Body of pancreas (tissue), 4 donors: ENCODE data around the gene SHISAL1. TPM values are rescaled to one million over a fixed set of nuclear protein-coding genes. Genes with fewer than 3 reads are reported as not detected.

Experiments used
- ATAC-seq: fragments of 150-250 bp; one replicate; pipeline ENCODE4 v1.9.1; 2016
- DNase-seq, 4 donors: peaks; one replicate each; pipeline ENCODE4 v3.0.0-alpha.2; 2019
- H3K27ac ChIP-seq, 4 donors: fragments of 200-600 bp; sonication (generic); 1 replicate in 3 of 4; 2 replicates in 1 of 4; pipeline versions ENCODE4 v1.5.1 to v1.6.1; 2016 to 2019; ENCODE audit warnings: mild to moderate bottlenecking in 1 of 4, mixed read lengths in 1 of 4, moderate library complexity in 1 of 4
- H3K27me3 ChIP-seq, 2 donors: fragments of 200-600 bp; sonication (generic); one replicate each; pipeline ENCODE4 v1.6.0; 2016; ENCODE audit warnings: mild to moderate bottlenecking in 1 of 2
- H3K36me3 ChIP-seq, 2 donors: fragments of 200-600 bp; sonication (generic); replicated peaks in 1 of 2; 2 replicates each; pipeline ENCODE4 v1.5.1; 2016; ENCODE audit warnings: low read depth in 2 of 2; ENCODE audit not compliant: insufficient read depth in 1 of 2
- H3K4me1 ChIP-seq: fragments of 200-600 bp; sonication (generic); one replicate; pipeline ENCODE4 v1.6.0; 2016
- H3K4me3 ChIP-seq, 2 donors: fragments of 200-600 bp; sonication (generic); 1 replicate in 1 of 2; 2 replicates in 1 of 2; pipeline ENCODE4 v1.5.1; 2016 to 2019
- H3K9me3 ChIP-seq, 3 donors: fragments of 200-600 bp; sonication (generic); 1 replicate in 2 of 3; 2 replicates in 1 of 3; pipeline ENCODE4 v1.5.1; 2016
- POLR2A ChIP-seq, 3 donors: fragments of 450-650 bp; IDR thresholded peaks; one replicate each; pipeline ENCODE4 v1.6.1; 2016; ENCODE audit warnings: antibody characterized with exemption in 3 of 3, mild to moderate bottlenecking in 2 of 3
- WGBS, 2 donors: methylation state at CpG; one replicate each; pipeline ENCODE4 v1.1.5; 2017; 5-methylcytosine and 5-hydroxymethylcytosine counted together
- intact Hi-C: fragments of 100-400 bp; cut with DNase I; formaldehyde crosslinking; loops from one replicate; pipeline ENCODE4 v1.15.1; 2023
- total RNA-seq, 2 donors: library from RNA; depleted of rRNA; stranded (reverse); fragments of >200 nt; gene quantifications; one replicate each; pipeline ENCODE4 v1.1.0, GENCODE V29; 2016
- TF ChIP-seq, protein P1 (sequence below), 7 experiments: fragments of 450-650 bp in 4 of 7; fragments of 200-600 bp in 3 of 7; sonication (generic) in 3 of 7; IDR thresholded peaks; one replicate each; pipeline ENCODE4 v1.5.1; 2016 to 2019; ENCODE audit warnings: antibody characterized with exemption in 7 of 7

Gene SHISAL1
- total RNA-seq, 2 donors from 2014 or later: 0.78 to 1.6 TPM

DNA sequence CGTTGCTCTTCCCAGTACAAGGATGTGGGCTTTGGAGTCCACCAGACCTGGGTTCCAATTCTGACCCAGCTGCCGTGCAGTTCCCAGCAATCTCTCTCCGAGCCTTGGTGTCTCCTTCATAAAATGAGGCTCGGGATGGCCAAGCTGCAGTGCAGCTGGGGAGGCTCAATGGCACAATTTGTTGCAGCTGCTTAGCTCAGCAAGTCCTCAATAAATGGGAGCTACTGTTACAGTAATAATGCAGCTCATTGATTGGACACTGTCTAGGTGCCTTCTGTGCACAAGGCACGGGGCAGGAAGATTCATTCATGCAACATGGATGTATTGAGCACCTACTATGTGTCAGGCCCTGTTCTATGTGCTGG, 37.1 kb downstream of the SHISAL1 start:
- intact Hi-C loops: no loop called here
- TF ChIP-seq POLR2A (IDR thresholded peaks at IDR 0.05): no peak
- TF ChIP-seq, protein P1, sequence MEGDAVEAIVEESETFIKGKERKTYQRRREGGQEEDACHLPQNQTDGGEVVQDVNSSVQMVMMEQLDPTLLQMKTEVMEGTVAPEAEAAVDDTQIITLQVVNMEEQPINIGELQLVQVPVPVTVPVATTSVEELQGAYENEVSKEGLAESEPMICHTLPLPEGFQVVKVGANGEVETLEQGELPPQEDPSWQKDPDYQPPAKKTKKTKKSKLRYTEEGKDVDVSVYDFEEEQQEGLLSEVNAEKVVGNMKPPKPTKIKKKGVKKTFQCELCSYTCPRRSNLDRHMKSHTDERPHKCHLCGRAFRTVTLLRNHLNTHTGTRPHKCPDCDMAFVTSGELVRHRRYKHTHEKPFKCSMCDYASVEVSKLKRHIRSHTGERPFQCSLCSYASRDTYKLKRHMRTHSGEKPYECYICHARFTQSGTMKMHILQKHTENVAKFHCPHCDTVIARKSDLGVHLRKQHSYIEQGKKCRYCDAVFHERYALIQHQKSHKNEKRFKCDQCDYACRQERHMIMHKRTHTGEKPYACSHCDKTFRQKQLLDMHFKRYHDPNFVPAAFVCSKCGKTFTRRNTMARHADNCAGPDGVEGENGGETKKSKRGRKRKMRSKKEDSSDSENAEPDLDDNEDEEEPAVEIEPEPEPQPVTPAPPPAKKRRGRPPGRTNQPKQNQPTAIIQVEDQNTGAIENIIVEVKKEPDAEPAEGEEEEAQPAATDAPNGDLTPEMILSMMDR (IDR thresholded peaks at IDR 0.05): no peak
- H3K27ac ChIP-seq: peak overlapping the region in 1 of 4 donors; percentile 41
- no peak for ATAC-seq
- no peaks in the 10 kb centered on the region for H3K9me3 ChIP-seq
- H3K4me3 ChIP-seq: no peak overlapping the region
- H3K4me1 ChIP-seq: peaks cover 13% of the 10 kb centered on the region
- DNase-seq: no peak
- H3K27me3 ChIP-seq: no peaks in the 10 kb centered on the region
- no peaks in the 10 kb centered on the region for H3K36me3 ChIP-seq
- 46 to 71% methylated on average over 1 to 5 of the region's 5 CpGs for WGBS, 2 donors

DNA sequence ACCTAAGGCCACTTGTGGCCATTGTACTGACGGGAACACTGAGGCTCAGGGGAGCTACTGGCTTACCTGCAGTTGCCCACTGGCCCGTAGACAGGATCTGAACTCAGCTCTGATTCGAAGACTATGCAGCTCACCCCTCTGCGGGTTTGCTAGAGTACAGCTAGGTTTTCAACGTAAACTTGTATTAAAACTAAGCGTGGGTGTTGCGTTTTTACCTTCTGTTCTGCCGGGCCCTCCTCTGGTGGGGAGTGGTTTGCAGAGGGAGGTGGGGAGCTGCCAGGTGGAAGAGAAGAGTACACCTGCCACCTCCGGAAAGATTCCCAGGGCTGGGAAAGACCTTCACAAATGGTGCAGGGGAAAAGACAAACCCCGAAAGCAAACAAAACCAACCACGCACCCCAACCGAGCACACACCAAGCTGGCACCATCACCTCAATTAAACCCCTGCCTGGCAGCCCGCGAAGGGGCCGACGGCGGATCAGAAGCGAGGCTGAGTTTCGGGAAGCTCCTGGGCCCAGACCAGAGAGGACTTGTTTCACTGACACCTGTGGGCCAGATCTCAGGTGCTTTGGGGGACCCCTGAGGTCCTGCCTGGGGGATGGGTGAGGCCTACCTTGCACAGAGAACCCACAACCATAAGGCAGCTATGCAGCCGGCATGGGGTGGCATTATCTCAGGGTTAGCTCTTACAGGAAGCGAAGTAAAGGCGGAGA, 37.7 kb downstream of the SHISAL1 start:
- Histone ChIP-seq H3K9me3 (no peaks in the 10 kb centered on the region), H3K27me3 (no peaks in the 10 kb centered on the region), H3K36me3 (no peaks in the 10 kb centered on the region), H3K4me3 (no peak overlapping the region), H3K4me1 (peaks cover 13% of the 10 kb centered on the region), H3K27ac (peak overlapping the region in 2 of 4 donors; percentile 31 to 41)
- intact Hi-C loops: no loop called here
- peak; percentile 35 for ATAC-seq
- peak; percentile 18 to 77 (median 54) for DNase-seq
- WGBS, 2 donors: 46 to 50% methylated on average over 18 to 22 of the region's 22 CpGs
- peak in 1 of 3 donors; percentile 23 for TF ChIP-seq POLR2A (IDR thresholded peaks at IDR 0.05)
- TF ChIP-seq, protein P1 (IDR thresholded peaks at IDR 0.05): no peak

DNA sequence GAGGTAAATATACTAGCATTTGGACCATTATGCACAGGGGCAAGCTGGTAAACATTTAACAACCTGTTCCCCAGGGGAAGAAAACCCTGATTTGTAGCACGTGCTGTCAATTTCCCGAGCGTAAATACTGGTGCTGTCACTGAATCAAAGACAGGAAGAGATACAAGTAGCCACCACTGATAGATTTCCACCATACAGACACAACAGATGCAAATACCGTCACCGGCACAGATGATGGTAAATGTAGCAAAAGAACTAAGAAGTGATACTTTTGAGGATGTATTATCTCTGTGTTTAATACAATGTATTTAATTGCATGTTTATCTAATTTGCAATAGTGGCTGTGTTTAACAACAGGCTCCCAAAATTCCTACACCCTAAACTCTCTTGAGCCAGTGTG, 39.6 kb downstream of the SHISAL1 start:
- peaks cover 13% of the 10 kb centered on the region for H3K4me1 ChIP-seq
- DNase-seq (no peak), ATAC-seq (no peak)
- H3K36me3 ChIP-seq: no peaks in the 10 kb centered on the region
- no peaks in the 10 kb centered on the region for H3K9me3 ChIP-seq
- 35 to 37% methylated on average over 5 of the region's 5 CpGs for WGBS, 2 donors
- H3K27me3 ChIP-seq: no peaks in the 10 kb centered on the region
- no peak overlapping the region for H3K27ac ChIP-seq
- intact Hi-C loops: no loop called here
- TF ChIP-seq POLR2A (IDR thresholded peaks at IDR 0.05): no peak
- TF ChIP-seq, protein P1 (IDR thresholded peaks at IDR 0.05): no peak
- no peak overlapping the region for H3K4me3 ChIP-seq

DNA sequence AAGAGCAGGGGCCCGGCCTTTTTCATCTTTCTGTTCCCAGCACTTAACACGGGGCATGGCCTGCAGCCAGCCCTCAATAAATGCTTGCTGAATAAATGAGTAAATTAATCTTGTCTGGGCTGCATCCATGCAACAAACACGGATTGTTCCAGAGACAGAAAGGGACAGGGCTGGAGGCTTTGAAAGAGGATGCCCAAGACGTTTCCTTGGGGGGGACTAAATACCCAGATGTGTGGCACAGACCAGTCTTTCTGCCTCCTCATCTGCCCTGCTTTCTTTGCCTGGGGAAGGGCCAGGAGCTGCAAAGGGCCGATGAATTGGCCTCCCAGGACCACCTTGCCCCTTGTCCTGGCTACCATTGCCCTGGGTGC, 40.4 kb downstream of the SHISAL1 start:
- intact Hi-C loops: no loop called here
- no peaks in the 10 kb centered on the region for H3K9me3 ChIP-seq
- H3K27me3 ChIP-seq: no peaks in the 10 kb centered on the region
- H3K36me3 ChIP-seq: no peaks in the 10 kb centered on the region
- WGBS, 2 donors: 27 to 33% methylated on average over 5 of the region's 5 CpGs
- no peak for TF ChIP-seq POLR2A (IDR thresholded peaks at IDR 0.05)
- TF ChIP-seq, protein P1 (IDR thresholded peaks at IDR 0.05): no peak
- no peak overlapping the region for H3K4me3 ChIP-seq
- DNase-seq (no peak), ATAC-seq (no peak)
- H3K27ac ChIP-seq: no peak overlapping the region
- H3K4me1 ChIP-seq: peaks cover 13% of the 10 kb centered on the region
